Right lung (tissue), 5 donors: Measurements from ENCODE around the gene PREX1. TPM values are rescaled to one million over a fixed set of nuclear protein-coding genes. Genes with fewer than 3 reads are reported as not detected.

Experiments used
- DNase-seq, 2 donors: peaks; one replicate each; pipeline ENCODE4 v3.0.0-alpha.2; 2013
- polyA plus RNA-seq, 5 donors: library from polyadenylated mRNA; unstranded; fragments of 120-200 nt; gene quantifications; one replicate each; pipeline versions ENCODE4 v1.2.1 to v1.2.3, GENCODE V29; 2013; ENCODE audit warnings: inconsistent platforms in 1 of 5, low replicate concordance in 1 of 5; ENCODE audit not compliant: insufficient read length in 5 of 5, insufficient read depth in 1 of 5

Gene PREX1
- polyA plus RNA-seq, 5 donors, result 17.8 to 29.9 (median 19.7) TPM

GRCh38 chr20:48704761-48705160, 123.0 kb downstream of the PREX1 start:
- no peak for DNase-seq

- no peak for DNase-seq
Observed at GRCh38 chr20:48703511-48704219, 124.1 kb downstream of the PREX1 start.

- no peak for DNase-seq
Observed at GRCh38 chr20:48703107-48703506, 124.7 kb downstream of the PREX1 start.

- no peak for DNase-seq
Observed at GRCh38 chr20:48702455-48702913, 125.3 kb downstream of the PREX1 start.

GRCh38 chr20:48701702-48702101, 126.1 kb downstream of the PREX1 start:
- DNase-seq, result no peak

GRCh38 chr20:48698507-48699267, 129.1 kb downstream of the PREX1 start:
- DNase-seq, result no peak

GRCh38 chr20:48697845-48698491, 129.8 kb downstream of the PREX1 start:
- peak; percentile 75 for DNase-seq

- no peak for DNase-seq
Observed at GRCh38 chr20:48696671-48697070, 131.1 kb downstream of the PREX1 start.

- DNase-seq, result no peak
Observed at GRCh38 chr20:48695738-48696137, 132.1 kb downstream of the PREX1 start.

GRCh38 chr20:48695255-48695654, 132.5 kb downstream of the PREX1 start:
- DNase-seq, result no peak

- no peak for DNase-seq
Observed at GRCh38 chr20:48694381-48694865, 133.4 kb downstream of the PREX1 start.

GRCh38 chr20:48691523-48691922, 136.3 kb downstream of the PREX1 start:
- DNase-seq, result peak; percentile 67 to 76

- DNase-seq, result peak in 1 of 2 donors; percentile 33
Observed at GRCh38 chr20:48690888-48691287, 136.9 kb downstream of the PREX1 start.

- no peak for DNase-seq
Observed at GRCh38 chr20:48689874-48690571, 137.8 kb downstream of the PREX1 start.

GRCh38 chr20:48689388-48689787, 138.4 kb downstream of the PREX1 start:
- no peak for DNase-seq

GRCh38 chr20:48688579-48688978, 139.2 kb downstream of the PREX1 start:
- DNase-seq, result no peak

GRCh38 chr20:48687117-48687800, 140.5 kb downstream of the PREX1 start:
- DNase-seq, result no peak

GRCh38 chr20:48686238-48687116, 141.3 kb downstream of the PREX1 start:
- peak in 1 of 2 donors; percentile 40 for DNase-seq

- DNase-seq, result no peak
Observed at GRCh38 chr20:48685300-48685699, 142.5 kb downstream of the PREX1 start.

GRCh38 chr20:48684501-48685041, 143.2 kb downstream of the PREX1 start:
- DNase-seq, result no peak
